ENCODE measurements around the gene POLG. TPM values are rescaled to one million over a fixed set of nuclear protein-coding genes. Genes with fewer than 3 reads are reported as not detected.

Gene POLG
- total and polyA plus RNA-seq, 4 donors: 36.7 to 84.9 (median 45.3) TPM

- 23 to 28% methylated on average over 10 of the region's 10 CpGs for WGBS, 2 donors
- Histone ChIP-seq H3K9ac (ENCODE audit: insufficient read depth in 1 of 2, low read length in 2 of 2) (no peak overlapping the region), H3K4me3 (no peak overlapping the region), H3K27me3 (ENCODE audit: control insufficient read depth in 3 of 3, insufficient read depth in 3 of 3, low read length in 2 of 3) (no peaks in the 10 kb centered on the region), H3K9me3 (ENCODE audit: control insufficient read depth in 4 of 4, insufficient read depth in 3 of 4, low read length in 3 of 4) (no peaks in the 10 kb centered on the region), H3K36me3 (ENCODE audit: control insufficient read depth in 4 of 4, insufficient read depth in 4 of 4, low read length in 4 of 4) (peaks cover 9 to 43% (median 39%) of the 10 kb centered on the region in 4 donors), H3K27ac (ENCODE audit: low read depth in 1 of 2, low read length in 1 of 2) (no peak overlapping the region), H3K4me1 (ENCODE audit: control insufficient read depth in 5 of 5, insufficient read depth in 5 of 5, low read length in 5 of 5) (peaks cover 0 to 29% (median 5%) of the 10 kb centered on the region in 5 donors)
- peak in 1 of 3 donors; percentile 7 for DNase-seq
- ATAC-seq (ENCODE audit: insufficient read depth, low FRiP score): no peak
- no peak for TF ChIP-seq CTCF (IDR thresholded peaks at IDR 0.05; ENCODE audit: control extremely low read depth, extremely low read depth)
These were observed 2.2 kb downstream of the POLG start for GRCh38 chr15:89332446-89332845.

GRCh38 chr15:89330881-89331595 lies 3.6 kb downstream of the POLG start:
- WGBS, 2 donors: 82 to 87% methylated on average over 7 of the region's 7 CpGs
- no peak for TF ChIP-seq CTCF (IDR thresholded peaks at IDR 0.05; ENCODE audit: control extremely low read depth, extremely low read depth)
- H3K27ac ChIP-seq (ENCODE audit: low read depth in 1 of 2, low read length in 1 of 2): no peak overlapping the region
- H3K4me3 ChIP-seq: no peak overlapping the region
- ATAC-seq (ENCODE audit: insufficient read depth, low FRiP score): no peak
- no peaks in the 10 kb centered on the region for H3K9me3 ChIP-seq (ENCODE audit: control insufficient read depth in 4 of 4, insufficient read depth in 3 of 4, low read length in 3 of 4)
- H3K9ac ChIP-seq (ENCODE audit: insufficient read depth in 1 of 2, low read length in 2 of 2): no peak overlapping the region
- H3K27me3 ChIP-seq (ENCODE audit: control insufficient read depth in 3 of 3, insufficient read depth in 3 of 3, low read length in 2 of 3): no peaks in the 10 kb centered on the region
- peaks cover 13 to 56% (median 49%) of the 10 kb centered on the region in 4 donors for H3K36me3 ChIP-seq (ENCODE audit: control insufficient read depth in 4 of 4, insufficient read depth in 4 of 4, low read length in 4 of 4)
- H3K4me1 ChIP-seq (ENCODE audit: control insufficient read depth in 5 of 5, insufficient read depth in 5 of 5, low read length in 5 of 5): peaks cover 0 to 29% (median 5%) of the 10 kb centered on the region in 5 donors
- no peak for DNase-seq

- no peak for ATAC-seq (ENCODE audit: insufficient read depth, low FRiP score)
- no peak for DNase-seq
- no peaks in the 10 kb centered on the region for H3K9me3 ChIP-seq (ENCODE audit: control insufficient read depth in 4 of 4, insufficient read depth in 3 of 4, low read length in 3 of 4)
- H3K9ac ChIP-seq (ENCODE audit: insufficient read depth in 1 of 2, low read length in 2 of 2): no peak overlapping the region
- no peak for TF ChIP-seq CTCF (IDR thresholded peaks at IDR 0.05; ENCODE audit: control extremely low read depth, extremely low read depth)
- no peaks in the 10 kb centered on the region for H3K27me3 ChIP-seq (ENCODE audit: control insufficient read depth in 3 of 3, insufficient read depth in 3 of 3, low read length in 2 of 3)
- H3K4me1 ChIP-seq (ENCODE audit: control insufficient read depth in 5 of 5, insufficient read depth in 5 of 5, low read length in 5 of 5): peaks cover 0 to 21% (median 5%) of the 10 kb centered on the region in 5 donors
- peaks cover 18 to 65% (median 53%) of the 10 kb centered on the region in 4 donors for H3K36me3 ChIP-seq (ENCODE audit: control insufficient read depth in 4 of 4, insufficient read depth in 4 of 4, low read length in 4 of 4)
- WGBS, 2 donors: 92 to 95% methylated on average over 6 of the region's 6 CpGs
- H3K4me3 ChIP-seq: no peak overlapping the region
- no peak overlapping the region for H3K27ac ChIP-seq (ENCODE audit: low read depth in 1 of 2, low read length in 1 of 2)
These were observed 4.5 kb downstream of the POLG start for GRCh38 chr15:89330119-89330518.
